HG02642 (cell line): ENCODE measurements around the gene KLHDC9.
"Not testable (repeated sequence)": the region's sequence is repeated elsewhere in the genome, so short reads cannot be mapped to it uniquely, and the experiment has no call there.

Source experiments
- ATAC-seq: cut with Tn5 transposase; IDR thresholded peaks from one replicate; pipeline ENCODE4 v1.9.1; 2021; ENCODE audit warnings: mild to moderate bottlenecking; ENCODE audit not compliant: unreplicated experiment, poor library complexity

The KLHDC9 gene

DNA sequence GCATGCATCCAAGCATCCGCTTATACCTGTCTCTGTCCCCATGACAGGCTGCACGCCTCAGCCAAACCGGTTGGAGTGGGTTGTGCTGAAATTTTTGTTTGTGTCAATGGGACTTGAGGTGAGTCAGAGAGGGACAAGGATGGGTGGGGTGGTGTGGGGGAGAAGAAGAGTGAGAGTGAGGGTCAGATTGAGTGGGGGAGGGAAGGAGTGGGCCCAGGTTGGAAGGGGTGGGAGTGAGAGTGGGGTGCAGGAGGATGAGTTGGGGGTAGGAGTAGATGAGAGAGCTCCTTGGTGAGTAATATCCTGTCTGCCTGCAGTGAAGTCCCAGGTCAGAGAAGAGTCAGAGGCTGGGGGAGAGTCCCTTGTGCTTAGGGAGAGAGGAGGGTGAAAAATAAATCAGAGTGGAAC is 5.5 kb upstream of the KLHDC9 start:
- no peak for ATAC-seq

DNA sequence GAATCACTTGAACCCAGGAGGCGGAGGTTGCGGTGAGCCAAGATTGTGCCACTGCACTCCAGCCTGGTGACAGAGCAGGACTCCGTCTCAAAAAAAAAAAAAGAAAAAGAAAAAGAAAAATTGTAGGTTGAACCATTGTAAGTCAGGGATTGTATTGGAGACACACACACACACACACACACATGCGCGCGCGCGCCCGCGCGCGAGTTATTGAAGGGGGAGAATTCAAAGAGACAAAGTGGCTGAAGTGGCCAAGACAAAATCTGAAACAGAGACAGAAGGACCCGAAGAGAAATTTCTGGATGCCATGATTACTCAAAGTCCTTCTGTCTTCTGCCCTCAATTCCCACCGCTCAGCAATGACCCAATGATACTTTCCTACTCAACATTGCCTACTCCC is 3.7 kb upstream of the KLHDC9 start:
- ATAC-seq, result no peak

DNA sequence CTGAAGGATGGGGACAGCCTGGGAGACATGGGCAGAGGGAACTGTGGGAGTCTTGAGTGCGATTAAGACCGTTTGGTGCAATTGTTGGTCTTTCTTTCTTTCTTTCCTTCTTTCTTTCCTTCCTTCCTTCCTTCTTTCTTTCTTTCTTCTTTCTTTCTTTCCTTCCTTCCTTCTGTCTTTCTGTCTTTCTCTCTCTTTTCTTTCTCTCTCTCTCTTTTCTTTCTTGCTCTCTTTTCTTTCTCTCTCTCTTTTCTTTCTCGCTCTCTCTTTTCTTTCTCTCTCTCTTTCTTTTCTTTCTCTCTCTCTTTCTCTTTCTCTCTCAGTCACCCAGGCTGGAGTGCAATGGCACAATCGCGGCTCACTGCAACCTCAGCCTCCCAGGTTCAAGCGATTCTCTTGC is 2.9 kb upstream of the KLHDC9 start:
- ATAC-seq, result no peak

DNA sequence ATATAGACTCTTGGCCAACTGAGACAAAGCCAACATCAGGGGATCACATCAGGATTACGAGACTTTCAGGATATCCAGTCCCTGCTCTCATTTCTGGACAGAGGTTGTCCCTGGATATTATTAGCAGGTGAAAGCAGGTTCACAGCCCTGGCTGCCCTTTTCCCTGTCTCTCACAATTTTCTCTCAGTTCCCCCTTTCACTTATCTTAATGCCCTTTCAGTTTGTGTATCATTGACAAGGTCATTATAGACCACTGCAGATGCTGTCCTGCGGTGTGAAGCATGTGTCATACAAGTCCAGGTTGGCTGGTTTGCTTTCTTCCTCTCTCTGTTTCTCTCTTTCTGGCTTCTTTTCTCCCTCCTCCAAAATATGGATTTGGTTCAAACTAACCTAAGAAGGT is 2.1 kb upstream of the KLHDC9 start:
- ATAC-seq, result peak; percentile 27

DNA sequence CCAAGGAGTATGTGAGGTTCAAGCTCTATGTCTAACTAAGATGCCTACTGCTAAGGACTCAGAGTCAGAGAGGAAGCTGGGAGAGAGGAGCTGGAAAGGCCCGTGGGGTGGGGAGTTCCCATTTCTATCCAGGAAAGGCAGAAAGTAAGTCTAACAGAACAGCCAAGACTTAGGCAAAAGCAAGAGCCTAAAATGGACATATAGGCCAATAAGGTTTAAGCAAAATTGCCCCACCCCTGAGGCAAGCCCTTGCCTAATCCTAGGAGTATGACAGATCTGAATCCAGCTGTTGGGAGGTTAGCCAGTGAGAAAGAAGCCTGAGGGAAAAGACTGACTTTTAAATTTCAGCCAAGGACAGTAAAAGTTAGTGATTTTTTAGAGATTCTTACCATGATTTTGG is 1.6 kb upstream of the KLHDC9 start:
- no peak for ATAC-seq

DNA sequence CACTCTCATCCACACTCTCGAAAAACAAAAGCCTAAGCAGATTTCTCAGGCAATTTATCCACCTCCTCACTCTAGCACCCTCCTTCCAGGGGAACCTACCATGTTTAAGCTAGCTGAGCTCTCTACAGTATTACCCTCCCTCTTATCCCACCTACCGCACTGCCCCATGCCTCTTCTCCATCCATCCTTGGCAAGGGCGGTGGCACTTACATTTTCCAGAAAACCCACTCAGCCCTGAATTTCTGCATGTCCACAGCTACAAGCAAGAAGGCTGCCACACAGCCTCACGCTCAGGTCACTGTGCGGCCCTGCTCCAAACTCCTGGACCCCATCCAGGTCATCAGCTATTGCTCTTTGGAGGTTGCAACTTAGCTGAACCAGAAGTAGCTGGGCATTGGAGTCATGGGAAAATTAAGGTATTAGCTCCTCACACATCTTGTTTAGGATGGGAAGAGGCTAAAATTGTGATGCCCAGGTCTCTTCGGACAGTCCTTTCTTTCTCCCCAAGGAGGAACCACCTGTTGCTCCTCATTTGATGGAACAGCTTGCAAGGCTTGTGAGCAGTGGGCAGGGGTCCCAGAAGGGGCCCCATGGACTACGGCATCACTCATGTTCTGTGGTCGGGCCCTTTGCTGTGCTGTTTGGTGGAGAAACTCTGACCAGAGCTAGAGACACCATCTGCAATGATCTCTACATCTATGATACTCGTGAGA is 1.1 kb downstream of the KLHDC9 start:
- no peak for ATAC-seq

DNA sequence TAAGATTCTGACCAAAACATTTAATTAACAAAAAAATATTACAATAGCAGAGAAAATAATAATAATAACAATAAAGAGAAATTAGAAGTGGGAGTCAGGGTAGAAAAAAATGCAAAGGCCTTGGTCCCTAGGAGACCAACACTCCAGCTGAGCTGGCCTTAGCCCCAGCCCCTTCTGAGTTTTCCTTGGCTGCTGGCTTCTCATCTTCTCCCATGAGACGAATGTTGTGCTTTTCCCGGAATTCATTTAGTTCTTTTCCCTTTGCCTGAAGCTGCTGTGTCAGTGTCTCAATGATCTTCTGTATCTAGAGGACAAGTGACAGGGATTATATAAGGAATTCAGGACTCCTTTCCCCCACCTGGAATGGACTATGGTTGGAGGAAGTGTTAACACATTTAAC is 2.4 kb downstream of the KLHDC9 start:
- no peak for ATAC-seq

DNA sequence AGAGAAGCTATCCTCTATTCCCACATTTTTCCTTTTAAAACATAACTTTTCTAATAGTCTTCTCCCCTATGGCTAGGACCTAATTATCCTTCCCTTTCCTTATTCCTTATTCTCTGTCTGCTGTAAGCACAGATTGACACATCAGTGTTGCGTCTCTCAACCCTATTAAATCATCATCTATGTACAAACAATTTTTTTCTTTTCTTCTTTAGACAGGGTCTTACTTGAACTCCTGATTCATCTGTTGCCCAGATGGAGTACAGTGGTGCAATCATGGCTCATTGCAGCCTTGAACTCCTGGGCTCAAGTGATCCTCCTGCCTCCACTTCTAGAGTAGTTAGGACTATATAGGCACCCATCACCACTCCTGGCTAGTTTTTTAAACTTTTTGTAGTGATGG is 8.3 kb downstream of the KLHDC9 start:
- no peak for ATAC-seq

DNA sequence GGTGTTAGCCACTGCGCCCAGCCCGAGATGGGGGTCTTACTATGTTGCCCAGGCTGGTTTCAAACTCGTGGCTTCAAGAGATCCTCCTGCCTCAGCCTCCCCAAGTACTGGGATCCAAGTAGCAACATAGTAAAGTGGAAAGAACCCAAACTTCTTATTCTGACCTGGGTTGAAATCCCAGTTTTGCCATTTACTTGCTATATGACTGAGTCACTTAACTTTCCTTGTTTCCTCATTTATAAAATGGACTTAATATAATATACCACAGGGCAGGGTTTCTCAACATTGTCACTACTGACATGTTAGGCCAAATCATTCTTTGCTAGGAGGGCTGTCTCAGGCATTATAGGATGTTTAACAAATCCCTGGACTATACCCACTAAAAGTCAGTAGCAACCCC is 13.0 kb downstream of the KLHDC9 start:
- no peak for ATAC-seq

DNA sequence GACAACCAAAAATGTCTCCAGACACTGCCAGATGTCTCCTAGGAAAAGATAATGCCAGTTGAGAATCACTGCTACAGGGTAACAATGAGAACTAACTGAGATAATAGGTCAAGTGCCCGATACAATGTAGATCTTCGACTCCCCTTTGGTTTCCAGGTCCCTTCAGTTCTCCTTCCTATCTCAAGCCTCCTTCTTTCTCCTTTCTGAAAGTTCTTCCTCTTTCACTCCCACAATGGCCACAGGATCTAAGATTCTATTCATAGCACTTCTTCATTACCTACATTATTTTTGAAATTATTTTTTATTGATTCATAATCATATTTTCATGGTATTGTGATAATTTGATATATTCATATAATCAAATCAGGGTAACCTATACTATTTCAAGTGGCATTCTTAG is 13.4 kb downstream of the KLHDC9 start:
- ATAC-seq, result no peak

DNA sequence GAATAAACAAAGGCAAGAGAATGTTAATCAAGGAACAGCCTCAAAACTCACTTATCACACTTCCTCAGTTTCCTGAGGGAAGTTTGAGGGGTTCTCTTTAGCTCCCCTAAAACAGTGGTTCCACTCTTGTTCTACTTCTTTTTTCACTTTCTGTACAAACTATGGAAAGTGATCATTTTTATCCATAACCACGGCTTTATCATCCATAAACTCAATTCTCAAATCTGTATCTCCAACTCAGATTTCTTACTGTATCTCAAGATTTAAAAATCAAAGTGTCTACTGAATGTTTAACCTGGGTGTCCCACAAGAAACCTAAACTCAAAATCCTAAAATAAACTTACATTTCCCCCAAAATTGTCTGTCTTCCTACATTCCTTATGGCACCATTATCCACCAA is 15.8 kb downstream of the KLHDC9 start:
- ATAC-seq, result no peak

DNA sequence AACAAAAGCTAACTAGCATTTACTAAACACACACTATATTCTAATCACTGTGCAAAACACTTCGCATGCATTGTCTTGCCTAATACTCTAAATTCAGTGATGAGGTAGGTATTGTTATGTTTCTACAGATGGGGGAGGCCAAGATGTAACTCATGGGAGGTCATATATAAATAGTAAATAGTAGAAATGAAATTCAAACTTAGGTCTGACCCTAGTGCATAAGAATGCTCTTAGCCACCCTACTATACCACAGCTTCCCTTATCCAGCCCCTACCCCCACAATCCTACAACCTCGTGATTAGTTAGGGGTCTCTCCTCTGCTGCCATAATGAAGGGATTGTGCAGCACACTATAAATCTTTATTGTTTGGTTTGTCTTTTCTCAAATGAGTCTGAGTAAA is 16.4 kb downstream of the KLHDC9 start:
- no peak for ATAC-seq

DNA sequence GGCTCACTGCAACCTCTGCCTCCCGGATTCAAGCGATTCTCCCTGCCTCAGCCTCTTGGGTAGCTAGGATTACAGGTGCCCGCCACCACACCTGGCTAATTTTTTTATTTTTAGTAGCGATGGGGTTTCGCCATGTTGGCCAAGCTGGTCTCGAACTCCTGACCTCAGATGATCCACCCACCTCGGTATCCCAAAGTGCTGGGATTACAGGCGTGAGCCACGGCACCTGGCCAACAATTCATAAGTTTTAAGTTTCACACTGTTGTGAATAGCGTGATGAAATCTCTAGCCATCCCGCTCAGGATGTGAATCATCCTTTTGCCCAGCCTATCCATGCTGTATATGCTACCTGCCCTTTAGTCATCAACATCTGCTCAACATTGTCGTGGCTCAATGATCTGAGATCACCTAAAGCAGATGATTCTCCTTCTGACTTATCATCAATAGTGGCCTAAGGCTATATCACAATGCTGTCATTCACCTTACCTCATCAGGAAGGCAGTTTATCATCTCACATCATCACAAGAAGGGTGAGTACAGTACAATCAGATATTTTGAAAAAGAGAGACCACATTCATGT is 17.1 kb downstream of the KLHDC9 start:
- no peak for ATAC-seq

DNA sequence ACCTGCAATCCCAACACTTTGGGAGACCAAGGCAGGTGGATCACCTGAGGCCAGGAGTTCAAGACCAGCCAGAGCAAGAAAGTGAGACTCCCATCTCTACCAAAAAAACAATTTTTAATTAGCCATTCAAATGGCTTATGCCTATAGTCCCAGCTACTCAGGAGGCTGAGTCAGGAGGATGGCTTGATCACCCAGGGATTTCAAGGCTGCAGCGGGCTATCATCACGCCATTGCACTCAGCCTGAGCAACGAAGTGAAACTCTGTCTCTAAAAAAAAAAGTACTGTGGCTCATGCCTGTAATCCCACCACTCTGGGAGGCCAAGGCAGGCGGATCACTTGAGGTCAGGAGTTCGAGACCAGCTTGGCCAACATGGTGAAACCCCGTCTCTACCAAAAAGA is 17.8 kb downstream of the KLHDC9 start:
- ATAC-seq, result not testable (repeated sequence)

DNA sequence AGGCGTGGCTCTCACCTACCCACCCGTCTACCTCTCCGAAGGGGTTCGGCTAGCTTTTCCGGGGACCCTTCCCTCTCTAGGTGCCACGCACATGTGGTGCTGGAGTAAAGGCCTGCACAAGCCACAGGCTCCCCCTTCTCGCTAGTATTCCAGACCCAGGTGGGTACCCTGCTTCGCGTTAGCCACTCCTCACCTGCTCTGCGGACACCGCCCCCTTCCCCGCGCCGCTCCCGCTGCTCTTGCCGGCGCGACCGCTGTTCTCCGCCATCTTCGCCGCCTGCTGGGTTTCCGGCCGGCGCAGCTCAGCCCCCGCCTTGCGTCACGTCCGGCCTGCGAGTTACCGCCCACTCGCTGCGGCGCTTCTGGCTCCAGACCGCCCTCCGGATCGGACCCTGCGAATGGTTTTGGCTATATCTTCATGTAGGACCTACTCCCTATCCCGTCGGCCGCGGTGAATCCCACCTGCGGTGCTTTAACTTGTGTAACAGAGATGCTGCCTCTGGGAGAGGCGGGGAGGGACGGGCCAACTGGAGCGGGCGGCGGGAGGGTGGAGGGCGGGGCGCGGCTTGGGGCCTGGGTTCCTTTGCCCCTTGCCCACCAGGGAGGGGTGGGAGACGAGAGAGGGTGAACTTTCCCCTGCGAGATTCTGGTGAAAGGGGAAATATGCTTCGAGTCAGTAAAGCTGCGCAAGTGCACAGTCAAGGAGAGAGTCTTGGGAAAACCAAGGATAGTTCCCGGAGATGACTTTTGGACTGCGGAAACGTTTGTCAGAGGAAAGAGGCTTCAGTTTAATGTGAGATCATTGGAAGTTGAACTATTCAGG is 19.8 kb downstream of the KLHDC9 start, which contains the start of the genes NIT1 and PFDN2:
Gene NIT1 (plus strand): TSS at position 347 of the 823 bp plus-strand sequence. CDS start 72 bp downstream, at position 419.
Gene PFDN2 (minus strand): TSS at position 279 of the 823 bp plus-strand sequence. CDS start 11 bp downstream, at position 268.
- peak; percentile 88 for ATAC-seq

DNA sequence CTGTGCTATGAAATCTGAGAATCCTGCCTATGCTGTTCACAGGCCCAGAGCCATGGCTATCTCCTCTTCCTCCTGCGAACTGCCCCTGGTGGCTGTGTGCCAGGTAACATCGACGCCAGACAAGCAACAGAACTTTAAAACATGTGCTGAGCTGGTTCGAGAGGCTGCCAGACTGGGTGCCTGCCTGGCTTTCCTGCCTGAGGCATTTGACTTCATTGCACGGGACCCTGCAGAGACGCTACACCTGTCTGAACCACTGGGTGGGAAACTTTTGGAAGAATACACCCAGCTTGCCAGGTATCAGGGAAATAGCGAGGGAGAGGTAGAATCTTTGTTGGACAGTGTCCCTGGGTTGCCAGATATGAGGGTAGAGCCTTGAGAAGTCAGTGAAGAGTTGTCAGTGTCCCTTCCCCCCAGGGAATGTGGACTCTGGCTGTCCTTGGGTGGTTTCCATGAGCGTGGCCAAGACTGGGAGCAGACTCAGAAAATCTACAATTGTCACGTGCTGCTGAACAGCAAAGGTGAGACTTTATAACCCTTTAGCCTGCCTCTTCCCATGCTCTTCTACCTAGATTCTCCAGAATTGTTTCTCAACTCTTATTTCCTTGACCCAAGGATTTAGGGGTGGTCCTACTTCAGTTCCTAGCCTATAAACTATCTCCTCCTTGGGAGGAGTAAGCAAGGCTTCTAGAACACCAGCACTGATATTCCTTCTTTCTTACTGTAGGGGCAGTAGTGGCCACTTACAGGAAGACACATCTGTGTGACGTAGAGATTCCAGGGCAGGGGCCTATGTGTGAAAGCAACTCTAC is 21.1 kb downstream of the KLHDC9 start:
- ATAC-seq, result no peak

DNA sequence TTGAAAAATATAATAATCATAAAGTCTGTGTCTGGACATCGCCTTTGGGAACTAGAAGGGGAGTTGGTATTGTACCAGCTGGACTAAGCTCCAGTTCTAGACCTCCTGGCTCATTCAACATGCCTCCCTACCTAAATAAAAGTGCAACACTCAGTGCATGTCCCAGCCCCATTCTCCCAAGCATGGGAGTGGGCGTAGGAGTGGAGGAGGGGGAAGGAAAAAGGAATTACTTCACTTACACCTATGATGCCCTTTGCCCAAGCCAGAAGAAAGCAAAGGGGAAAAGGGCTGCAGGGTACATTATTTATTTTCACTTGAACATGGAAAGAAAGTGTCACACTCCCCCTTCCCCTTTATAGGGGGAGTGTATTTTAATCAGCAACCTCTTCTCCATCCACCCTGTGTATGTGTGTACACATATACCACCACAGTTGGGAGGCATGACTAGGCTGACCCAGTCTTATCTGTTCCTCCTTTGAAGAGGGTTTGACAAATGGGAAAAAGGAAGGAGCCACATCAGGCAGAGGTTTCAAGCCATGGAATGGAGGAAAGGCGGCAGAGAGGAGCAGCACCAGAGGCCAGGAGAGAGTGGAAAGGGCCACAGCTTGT is 23.0 kb downstream of the KLHDC9 start:
- no peak for ATAC-seq

DNA sequence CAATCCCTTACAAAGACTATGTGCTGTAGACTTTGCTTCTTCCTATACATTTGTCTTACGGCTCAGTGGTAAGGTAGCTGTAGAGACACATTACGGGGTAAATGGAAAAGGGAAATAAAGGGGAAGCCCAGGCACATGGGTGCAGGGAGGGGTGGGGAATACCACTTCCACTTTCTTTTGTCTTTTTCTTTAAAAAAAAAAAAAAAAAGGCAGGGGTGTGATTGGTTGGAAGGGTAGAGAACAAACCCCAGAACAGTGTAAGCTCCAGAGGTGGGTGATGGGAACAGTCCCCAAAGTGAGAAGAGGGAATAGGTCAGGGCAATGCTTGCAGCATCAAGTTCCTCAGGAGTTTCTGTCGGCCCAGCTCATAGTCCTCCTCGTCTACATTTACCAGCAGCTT is 23.7 kb downstream of the KLHDC9 start:
- ATAC-seq, result no peak

DNA sequence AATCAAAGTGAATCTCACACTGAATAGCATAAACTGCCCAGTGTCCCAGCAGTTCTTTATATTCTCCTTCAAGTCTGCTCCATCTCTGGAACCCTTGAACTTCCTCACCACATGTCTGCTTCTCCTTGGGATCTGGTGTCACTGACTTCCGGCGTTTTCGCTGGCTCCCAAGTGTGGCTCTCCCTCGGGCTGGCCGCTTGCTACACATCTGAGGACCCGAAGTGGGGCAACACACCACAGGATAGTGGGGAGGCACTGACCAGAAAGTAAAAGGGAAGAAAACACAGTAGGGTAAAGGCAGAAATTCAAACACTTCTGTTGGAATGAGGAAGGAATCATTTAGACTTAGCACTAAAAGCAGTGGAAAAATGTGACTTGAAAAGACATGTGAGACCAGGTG is 24.8 kb downstream of the KLHDC9 start:
- ATAC-seq, result no peak

DNA sequence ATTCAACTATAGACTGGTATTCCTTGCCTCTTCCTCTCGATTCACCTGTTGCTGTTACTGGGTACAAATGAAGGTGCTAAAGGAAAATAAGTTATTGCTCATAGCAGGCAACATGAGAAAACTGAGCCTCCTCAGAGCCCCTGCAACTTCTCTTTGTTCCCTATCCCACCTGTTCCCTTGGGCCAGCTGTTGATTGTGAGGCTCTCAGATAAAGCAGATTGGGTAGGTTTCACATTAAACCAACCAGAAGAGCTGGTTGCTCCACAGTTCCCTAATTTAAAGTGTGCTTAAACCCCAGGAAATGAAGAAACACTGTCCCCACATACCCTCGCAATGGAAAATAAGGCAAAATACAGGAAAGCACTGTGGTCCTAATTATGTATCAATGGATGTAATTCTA is 29.5 kb downstream of the KLHDC9 start:
- no peak for ATAC-seq
